Fibroblast of lung (primary cell): Measurements from ENCODE around the gene THUMPD2.

ENCODE experiments used
- CTCF ChIP-seq, 2 donors: IDR thresholded peaks in 1 of 2; conservative IDR thresholded peaks in 1 of 2; 1 replicate in 1 of 2; 2 replicates in 1 of 2; pipeline ENCODE4 v1.5.1; 2011 to 2012; ENCODE audit warnings: low read length in 2 of 2, control low read depth in 1 of 2, inconsistent platforms in 1 of 2, low read depth in 1 of 2, mild to moderate bottlenecking in 1 of 2
- EZH2 ChIP-seq: IDR thresholded peaks from 2 replicates; pipeline ENCODE4 v1.5.1; 2012; ENCODE audit warnings: low read length, control low read depth, mild to moderate bottlenecking; ENCODE audit errors: missing control alignments

- TF ChIP-seq CTCF (conservative IDR thresholded peaks at IDR 0.05 in 1 of 2, IDR thresholded peaks at IDR 0.05 in 1 of 2; ENCODE audit: low read depth in 1 of 2, low read length in 2 of 2), result no peak
- no peak for TF ChIP-seq EZH2
Observed at GRCh38 chr2:39780825-39781600, 2.0 kb upstream of the THUMPD2 start.
